Neural progenitor cell (in vitro differentiated cells): ENCODE data around the gene MRPL17. TPM values are rescaled to one million over a fixed set of nuclear protein-coding genes. Genes with fewer than 3 reads are reported as not detected.

Source experiments
- DNase-seq: peaks from one replicate; pipeline ENCODE4 v3.0.0-alpha.2; 2016; ENCODE audit warnings: low spot score
- H2AFZ ChIP-seq: fragments of 200-600 bp; sonication (generic); replicated peaks from 2 replicates; pipeline ENCODE4 v1.6.1; 2016; ENCODE audit warnings: antibody characterized with exemption
- H3F3A ChIP-seq: fragments of 200-600 bp; sonication (generic); 2 replicates; pipeline ENCODE4 v1.6.1; 2016; ENCODE audit warnings: antibody characterized with exemption, low read depth
- H3K27ac ChIP-seq: fragments of 200-600 bp; sonication (generic); 2 replicates; pipeline ENCODE4 v1.5.1; 2016; ENCODE audit warnings: mild to moderate bottlenecking
- H3K27me3 ChIP-seq: fragments of 200-600 bp; sonication (generic); 2 replicates; pipeline ENCODE4 v1.6.1; 2016; ENCODE audit warnings: mild to moderate bottlenecking, moderate library complexity
- H3K36me3 ChIP-seq: fragments of 200-600 bp; sonication (generic); 2 replicates; pipeline ENCODE4 v1.5.1; 2016
- H3K4me1 ChIP-seq: fragments of 200-600 bp; sonication (generic); 2 replicates; pipeline ENCODE4 v1.6.1; 2016; ENCODE audit warnings: mixed run types
- H3K4me2 ChIP-seq: fragments of 200-600 bp; sonication (generic); 2 replicates; pipeline ENCODE4 v1.6.1; 2016
- H3K4me3 ChIP-seq: fragments of 200-600 bp; sonication (generic); 2 replicates; pipeline ENCODE4 v1.5.1; 2016
- H3K79me2 ChIP-seq: fragments of 200-600 bp; sonication (generic); 2 replicates; pipeline ENCODE4 v1.6.1; 2016; ENCODE audit warnings: low read depth
- H3K9ac ChIP-seq: fragments of 200-600 bp; sonication (generic); 2 replicates; pipeline ENCODE4 v1.6.1; 2016
- H3K9me3 ChIP-seq: fragments of 200-600 bp; sonication (generic); 2 replicates; pipeline ENCODE4 v1.5.1; 2016; ENCODE audit warnings: low read depth
- H4K20me1 ChIP-seq: fragments of 200-600 bp; sonication (generic); 2 replicates; pipeline ENCODE4 v1.6.1; 2016; ENCODE audit warnings: low read depth
- H3K27ac Mint-ChIP-seq: 3 replicates; pipeline ENCODE4 v1.8.0; 2021; ENCODE audit warnings: mixed read lengths
- H3K27me3 Mint-ChIP-seq: 2 replicates; pipeline ENCODE4 v1.8.0; 2022; ENCODE audit warnings: low read depth, mild to moderate bottlenecking, inconsistent platforms, moderate library complexity, mixed read lengths; ENCODE audit not compliant: insufficient read depth
- H3K36me3 Mint-ChIP-seq: 3 replicates; pipeline ENCODE4 v1.8.0; 2021; ENCODE audit warnings: mixed read lengths
- H3K4me1 Mint-ChIP-seq: 3 replicates; pipeline ENCODE4 v1.8.0; 2021; ENCODE audit warnings: mixed read lengths
- H3K4me3 Mint-ChIP-seq: 3 replicates; pipeline ENCODE4 v1.8.0; 2021; ENCODE audit warnings: mild to moderate bottlenecking, moderate library complexity, mixed read lengths
- H3K9me3 Mint-ChIP-seq: 3 replicates; pipeline ENCODE4 v1.8.0; 2020; ENCODE audit warnings: mixed read lengths
- CTCF ChIP-seq: fragments of 200-600 bp; sonication (generic); IDR thresholded peaks from 2 replicates; pipeline ENCODE4 v1.5.1; 2017; ENCODE audit warnings: antibody characterized with exemption, mild to moderate bottlenecking
- EZH2 ChIP-seq: fragments of 200-600 bp; sonication (generic); IDR thresholded peaks from 2 replicates; pipeline ENCODE4 v1.6.1; 2017; ENCODE audit warnings: antibody characterized with exemption, mild to moderate bottlenecking, moderate library complexity
- EZH2phosphoT487 ChIP-seq: fragments of 200-600 bp; sonication (generic); IDR thresholded peaks from 2 replicates; pipeline ENCODE4 v1.6.1; 2017; ENCODE audit warnings: antibody characterized with exemption
- total RNA-seq: library from RNA; depleted of rRNA; stranded (reverse); fragments of >200 nt; gene quantifications from 2 replicates; pipeline ENCODE4 v1.2.3, GENCODE V29; 2015; ENCODE audit warnings: low replicate concordance

MRPL17 gene
- total RNA-seq, 1 donor from 2014 or later, result 24.3 TPM

DNA sequence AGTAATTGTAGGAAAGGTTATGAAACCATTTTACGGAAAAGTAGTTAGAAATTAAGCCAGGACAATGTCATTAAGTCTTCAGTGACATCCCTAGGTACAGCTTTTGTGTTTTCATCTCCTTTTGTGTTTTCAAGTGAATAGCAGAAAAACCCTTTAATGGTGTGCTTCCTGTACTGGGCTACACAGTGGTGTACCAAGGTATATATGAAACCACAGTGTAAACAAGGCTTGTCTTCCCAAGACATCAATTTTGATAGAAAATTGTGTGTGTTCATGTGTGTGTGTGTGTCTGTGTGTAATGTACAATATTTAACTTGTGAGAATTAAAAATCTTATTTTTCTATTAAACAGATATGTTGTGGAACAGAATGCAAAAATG, 8.9 kb downstream of the MRPL17 start:
- Mint-ChIP-seq H3K27ac (no peak overlapping the region), H3K9me3 (no peaks in the 10 kb centered on the region), H3K4me3 (no peak overlapping the region), H3K4me1 (no peaks in the 10 kb centered on the region), H3K27me3 (peaks cover 2% of the 10 kb centered on the region), H3K36me3 (peaks cover 2% of the 10 kb centered on the region)
- DNase-seq, result no peak
- no peak overlapping the region for H3K9ac ChIP-seq
- TF ChIP-seq CTCF (no peak), EZH2 (no peak), EZH2phosphoT487 (no peak)
- H3K4me3 ChIP-seq, result no peak overlapping the region
- no peaks in the 10 kb centered on the region for H3K4me1 ChIP-seq
- no peaks in the 10 kb centered on the region for H4K20me1 ChIP-seq
- H3K79me2 ChIP-seq, result no peaks in the 10 kb centered on the region
- no peak overlapping the region for H2AFZ ChIP-seq
- H3K9me3 ChIP-seq, result no peaks in the 10 kb centered on the region
- H3F3A ChIP-seq, result peaks cover 3% of the 10 kb centered on the region
- H3K27me3 ChIP-seq, result no peaks in the 10 kb centered on the region
- no peak overlapping the region for H3K4me2 ChIP-seq
- no peaks in the 10 kb centered on the region for H3K36me3 ChIP-seq
- H3K27ac ChIP-seq, result no peak overlapping the region

DNA sequence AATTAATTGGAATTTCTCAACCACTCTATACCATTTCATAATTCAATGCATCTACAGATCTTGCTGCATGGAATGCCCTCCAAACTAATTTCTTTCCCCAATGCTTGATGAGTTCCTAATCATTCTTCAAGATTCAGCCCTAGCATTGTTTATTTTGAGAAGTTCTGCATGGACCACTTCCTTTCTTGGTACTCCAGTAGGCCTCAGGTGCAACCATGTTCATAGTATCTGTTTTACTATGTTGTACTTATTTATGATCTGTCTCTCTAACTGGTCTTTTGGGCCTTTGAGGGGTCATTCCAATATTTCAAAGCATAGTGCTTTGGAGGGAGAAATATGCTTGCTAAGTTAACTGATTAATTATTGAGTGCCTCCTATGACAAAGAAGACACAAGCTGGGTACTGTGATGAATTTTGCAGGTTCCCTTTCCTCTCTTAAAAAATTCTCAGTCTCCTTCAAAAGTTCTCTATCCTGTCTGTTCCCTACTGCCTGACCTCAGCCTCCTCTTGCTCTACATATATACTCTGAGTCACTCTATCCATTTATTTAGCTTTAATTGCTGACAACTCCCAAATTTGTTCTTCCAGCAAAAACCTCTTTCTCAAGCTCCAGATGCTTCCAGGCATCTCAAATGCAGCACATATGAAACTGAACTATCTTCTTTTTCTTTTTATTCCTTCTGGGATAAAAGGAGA, 9.5 kb downstream of the MRPL17 start:
- no peak overlapping the region for H3K9ac ChIP-seq
- H3K4me1 Mint-ChIP-seq, result no peaks in the 10 kb centered on the region
- no peak overlapping the region for H3K27ac Mint-ChIP-seq

DNA sequence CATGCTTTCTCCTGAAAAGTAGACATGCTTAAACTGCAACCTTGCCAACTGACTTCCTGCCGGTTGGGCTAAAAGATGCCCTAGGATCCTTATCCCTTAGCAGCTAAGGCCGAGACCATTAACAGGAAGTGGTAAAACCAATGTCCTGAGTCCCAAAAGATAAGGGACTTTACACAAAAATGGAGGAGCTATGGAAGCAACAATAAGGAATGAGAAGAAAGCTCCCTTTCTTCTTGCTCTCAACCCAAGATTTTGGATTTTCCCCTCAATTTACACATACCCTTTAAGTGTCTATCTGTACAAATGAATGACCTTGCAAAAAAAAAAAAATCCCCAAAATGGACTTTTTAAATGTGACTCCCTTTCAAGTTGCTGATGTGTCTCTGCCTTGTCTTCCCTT, 11.1 kb downstream of the MRPL17 start:
- no peaks in the 10 kb centered on the region for H3K9me3 Mint-ChIP-seq
- H3K27ac Mint-ChIP-seq, result no peak overlapping the region
- no peaks in the 10 kb centered on the region for H3F3A ChIP-seq
- no peak overlapping the region for H2AFZ ChIP-seq
- peaks cover 2% of the 10 kb centered on the region for H3K27me3 Mint-ChIP-seq
- H3K4me3 ChIP-seq, result no peak overlapping the region
- H3K9me3 ChIP-seq, result no peaks in the 10 kb centered on the region
- no peaks in the 10 kb centered on the region for H3K36me3 Mint-ChIP-seq
- H3K27me3 ChIP-seq, result no peaks in the 10 kb centered on the region
- no peak for TF ChIP-seq EZH2
- TF ChIP-seq CTCF, result no peak
- no peak for TF ChIP-seq EZH2phosphoT487
- H3K4me1 Mint-ChIP-seq, result no peaks in the 10 kb centered on the region
- no peak overlapping the region for H3K4me2 ChIP-seq
- no peaks in the 10 kb centered on the region for H3K79me2 ChIP-seq
- no peaks in the 10 kb centered on the region for H3K4me1 ChIP-seq
- DNase-seq, result no peak
- no peaks in the 10 kb centered on the region for H4K20me1 ChIP-seq
- no peak overlapping the region for H3K27ac ChIP-seq
- H3K9ac ChIP-seq, result no peak overlapping the region
- no peak overlapping the region for H3K4me3 Mint-ChIP-seq
- H3K36me3 ChIP-seq, result no peaks in the 10 kb centered on the region

More for the DNA sequence above, 9.5 kb downstream of the MRPL17 start:
- Histone ChIP-seq H3K27me3 (no peaks in the 10 kb centered on the region), H3K4me1 (no peaks in the 10 kb centered on the region), H3K27ac (no peak overlapping the region), H4K20me1 (no peaks in the 10 kb centered on the region), H3K4me3 (no peak overlapping the region), H3K4me2 (no peak overlapping the region), H3F3A (no peaks in the 10 kb centered on the region), H2AFZ (no peak overlapping the region), H3K79me2 (no peaks in the 10 kb centered on the region), H3K36me3 (no peaks in the 10 kb centered on the region), H3K9me3 (no peaks in the 10 kb centered on the region)
- H3K9me3 Mint-ChIP-seq, result no peaks in the 10 kb centered on the region
- peaks cover 2% of the 10 kb centered on the region for H3K27me3 Mint-ChIP-seq
- TF ChIP-seq EZH2phosphoT487, result no peak
- no peaks in the 10 kb centered on the region for H3K36me3 Mint-ChIP-seq
- H3K4me3 Mint-ChIP-seq, result no peak overlapping the region
- no peak for DNase-seq

DNA sequence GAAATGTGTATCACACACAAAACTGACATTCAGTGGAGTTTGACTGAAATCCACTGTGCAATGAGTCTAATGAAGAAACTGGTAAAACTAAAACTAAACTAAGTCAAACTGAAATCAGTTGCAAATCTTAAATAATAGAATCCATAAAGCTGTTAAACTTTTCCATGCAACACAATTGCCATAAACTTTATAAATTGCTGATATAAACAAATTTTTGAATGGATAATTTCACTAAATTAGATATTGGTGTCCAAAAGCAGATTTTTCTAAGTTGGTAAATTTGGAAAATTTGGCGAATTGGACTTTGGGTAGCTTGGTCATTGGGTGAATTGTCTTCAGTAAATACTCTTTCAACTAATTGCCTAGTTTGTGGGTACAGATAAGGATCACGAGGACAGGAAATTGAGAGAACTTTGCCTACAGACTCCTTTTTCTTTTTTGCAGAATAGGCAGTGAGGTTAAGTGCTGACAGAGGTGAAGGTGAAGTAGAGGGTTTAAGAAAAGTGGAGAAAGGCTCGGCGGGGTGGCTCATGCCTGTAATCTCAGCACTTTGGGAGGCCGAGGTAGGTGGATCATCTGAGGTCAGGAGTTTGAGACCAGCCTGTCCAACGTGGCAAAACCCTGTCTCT, 12.8 kb downstream of the MRPL17 start:
- Histone ChIP-seq H3K36me3 (no peaks in the 10 kb centered on the region), H4K20me1 (no peaks in the 10 kb centered on the region), H3K4me3 (no peak overlapping the region), H3K79me2 (no peaks in the 10 kb centered on the region), H3K27me3 (no peaks in the 10 kb centered on the region), H3K9ac (no peak overlapping the region), H3K4me1 (no peaks in the 10 kb centered on the region), H3K9me3 (no peaks in the 10 kb centered on the region), H3F3A (no peaks in the 10 kb centered on the region), H3K27ac (no peak overlapping the region), H3K4me2 (no peak overlapping the region), H2AFZ (no peak overlapping the region)
- no peak for DNase-seq
- no peaks in the 10 kb centered on the region for H3K27me3 Mint-ChIP-seq
- no peaks in the 10 kb centered on the region for H3K9me3 Mint-ChIP-seq
- no peaks in the 10 kb centered on the region for H3K36me3 Mint-ChIP-seq
- no peak overlapping the region for H3K27ac Mint-ChIP-seq
- no peaks in the 10 kb centered on the region for H3K4me1 Mint-ChIP-seq
- TF ChIP-seq EZH2, result no peak
- TF ChIP-seq CTCF, result no peak
- no peak for TF ChIP-seq EZH2phosphoT487
- H3K4me3 Mint-ChIP-seq, result no peak overlapping the region
